Ovary (tissue), 9 donors: ENCODE measurements around the gene KMT2D. TPM values are rescaled to one million over a fixed set of nuclear protein-coding genes. Genes with fewer than 3 reads are reported as not detected.
A peak's percentile ranks its signal among the peaks of the same experiment; 100 is the strongest.

Source experiments
- DNase-seq, 5 donors: peaks; one replicate each; pipeline ENCODE4 v3.0.0-alpha.2; 2019 to 2020
- H3K27ac ChIP-seq, 2 donors: fragments of 200-600 bp; one replicate each; pipeline versions ENCODE4 v1.5.1 to v1.8.0; 2019 to 2022
- H3K27me3 ChIP-seq: fragments of 200-600 bp; one replicate; pipeline ENCODE4 v1.8.0; 2022
- H3K36me3 ChIP-seq: fragments of 200-600 bp; sonication (generic); one replicate; pipeline ENCODE4 v1.5.1; 2019
- H3K4me1 ChIP-seq: one replicate; pipeline ENCODE4 v1.8.1; 2013; ENCODE audit warnings: mild to moderate bottlenecking, moderate library complexity; ENCODE audit not compliant: insufficient read depth
- H3K4me3 ChIP-seq: fragments of 200-600 bp; sonication (generic); one replicate; pipeline ENCODE4 v1.5.1; 2017
- H3K9me3 ChIP-seq, 2 donors: fragments of 200-600 bp in 1 of 2; sonication (generic) in 1 of 2; one replicate each; pipeline versions ENCODE4 v1.5.1 to v1.8.1; 2013 to 2019; ENCODE audit warnings: mild to moderate bottlenecking in 1 of 2, moderate library complexity in 1 of 2
- EP300 ChIP-seq: sonication (generic); formaldehyde crosslinking; IDR thresholded peaks from one replicate; pipeline ENCODE4 v1.6.1; 2017; ENCODE audit warnings: antibody characterized with exemption
- POLR2A ChIP-seq: fragments of 450-650 bp; IDR thresholded peaks from one replicate; pipeline ENCODE4 v1.6.1; 2017; ENCODE audit warnings: antibody characterized with exemption, mild to moderate bottlenecking, moderate library complexity
- whole genome bisulfite sequencing, 3 donors: extraction: QIAGEN DNeasy Blood & Tissue Kit in 1 of 3; methylation state at CpG; one replicate each; pipeline versions ENCODE4 v1.1.5 to v1.1.7; 2013 to 2017; 5-methylcytosine and 5-hydroxymethylcytosine counted together
- intact Hi-C, 4 donors: fragments of 100-400 bp; cut with DNase I; formaldehyde crosslinking; loops; one replicate each; pipeline versions ENCODE4 v1.11.0 to v1.15.1; 2022 to 2023
- polyA plus RNA-seq, 2 donors: library from polyadenylated mRNA; stranded (reverse); fragments of 200-250 nt in 1 of 2; fragments of 350-450 nt in 1 of 2; fragmentation: Illumina TruSeq in 1 of 2; extraction: RNeasy Lipid Tissue Mini Kit (QIAGEN cat#74804) in 1 of 2; gene quantifications; one replicate each; pipeline ENCODE4 v1.2.3, GENCODE V29; 2013 to 2014
- total RNA-seq, 7 donors: library from RNA; depleted of rRNA in 2 of 7; stranded (reverse); fragments of >200 nt in 2 of 7; fragmentation: NEBNext Ultra II Directional in 3 of 7; extraction: Animal tissue kit (Norgen Biotek cat#: 25700) in 3 of 7; gene quantifications; one replicate each; pipeline versions ENCODE4 v1.1.0 to v1.2.4, GENCODE V29; 2016 to 2023
- TF ChIP-seq, protein P1 (sequence below), 3 donors: fragments of 450-650 bp in 2 of 3; fragments of 200-600 bp in 1 of 3; IDR thresholded peaks; one replicate each; pipeline versions ENCODE4 v1.5.1 to v1.8.0; 2016 to 2022; ENCODE audit warnings: antibody characterized with exemption in 3 of 3, mild to moderate bottlenecking in 1 of 3
- donor health status: DM: no; HTN: no; CAD: no; lungs with moderate emphysema.
- donor health status: DM: no; HTN: no; CAD: no.
- donor health status: Bipolar disorder and iron deficiency.
- donor health status: DM: yes; HTN: yes; CAD: no.
- donor health status: DM: no; HTN: no; CAD: no.
- donor health status: DM: yes; HTN: yes; CAD: no.

KMT2D gene
- total and polyA plus RNA-seq, 9 donors = 28.3 to 97.0 (median 77.8) TPM

GRCh38 chr12:49036029-49036428 is 24.6 kb downstream of the KMT2D start:
- Histone ChIP-seq H3K4me1 (no peaks in the 10 kb centered on the region), H3K9me3 (no peaks in the 10 kb centered on the region), H3K36me3 (no peaks in the 10 kb centered on the region), H3K27ac (no peak overlapping the region), H3K4me3 (no peak overlapping the region), H3K27me3 (no peaks in the 10 kb centered on the region)
- DNase-seq = no peak
- intact Hi-C loops = no loop called here
- TF ChIP-seq, protein P1, sequence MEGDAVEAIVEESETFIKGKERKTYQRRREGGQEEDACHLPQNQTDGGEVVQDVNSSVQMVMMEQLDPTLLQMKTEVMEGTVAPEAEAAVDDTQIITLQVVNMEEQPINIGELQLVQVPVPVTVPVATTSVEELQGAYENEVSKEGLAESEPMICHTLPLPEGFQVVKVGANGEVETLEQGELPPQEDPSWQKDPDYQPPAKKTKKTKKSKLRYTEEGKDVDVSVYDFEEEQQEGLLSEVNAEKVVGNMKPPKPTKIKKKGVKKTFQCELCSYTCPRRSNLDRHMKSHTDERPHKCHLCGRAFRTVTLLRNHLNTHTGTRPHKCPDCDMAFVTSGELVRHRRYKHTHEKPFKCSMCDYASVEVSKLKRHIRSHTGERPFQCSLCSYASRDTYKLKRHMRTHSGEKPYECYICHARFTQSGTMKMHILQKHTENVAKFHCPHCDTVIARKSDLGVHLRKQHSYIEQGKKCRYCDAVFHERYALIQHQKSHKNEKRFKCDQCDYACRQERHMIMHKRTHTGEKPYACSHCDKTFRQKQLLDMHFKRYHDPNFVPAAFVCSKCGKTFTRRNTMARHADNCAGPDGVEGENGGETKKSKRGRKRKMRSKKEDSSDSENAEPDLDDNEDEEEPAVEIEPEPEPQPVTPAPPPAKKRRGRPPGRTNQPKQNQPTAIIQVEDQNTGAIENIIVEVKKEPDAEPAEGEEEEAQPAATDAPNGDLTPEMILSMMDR (IDR thresholded peaks at IDR 0.05) = no peak
- TF ChIP-seq EP300 = no peak
- 66 to 81% (median 70%) methylated on average over 4 of the region's 4 CpGs for WGBS, 3 donors

DNA sequence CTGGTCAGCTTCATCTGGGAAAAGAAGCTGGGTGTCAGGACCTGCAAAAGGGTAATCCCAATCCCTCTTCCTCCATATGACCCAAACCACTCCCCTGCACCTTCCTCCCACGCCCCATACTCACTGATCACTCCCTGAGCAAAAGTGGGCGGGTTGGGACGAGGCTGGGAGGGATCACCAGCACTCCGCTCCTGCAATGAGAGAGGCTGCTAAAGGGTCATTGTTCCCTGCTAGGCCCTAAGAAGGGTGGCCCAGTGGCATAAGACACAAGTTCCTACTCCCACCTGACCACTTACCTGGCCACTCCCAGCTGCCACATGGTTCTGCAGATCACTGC is 26.3 kb downstream of the KMT2D start:
- TF ChIP-seq EP300 (no peak), POLR2A (no peak)
- TF ChIP-seq, protein P1 (IDR thresholded peaks at IDR 0.05) = no peak
- intact Hi-C loops = no loop called here
- Histone ChIP-seq H3K9me3 (no peaks in the 10 kb centered on the region), H3K36me3 (no peaks in the 10 kb centered on the region), H3K27ac (no peak overlapping the region), H3K4me3 (no peak overlapping the region), H3K4me1 (no peaks in the 10 kb centered on the region), H3K27me3 (no peaks in the 10 kb centered on the region)
- DNase-seq = no peak
- WGBS, 3 donors = 45 to 65% (median 58%) methylated on average over 4 of the region's 4 CpGs

GRCh38 chr12:49033611-49034285 is 26.8 kb downstream of the KMT2D start:
- H3K27me3 ChIP-seq = no peaks in the 10 kb centered on the region
- no peak overlapping the region for H3K4me3 ChIP-seq
- no peaks in the 10 kb centered on the region for H3K4me1 ChIP-seq
- DNase-seq = peak in 3 of 5 donors; percentile 19 to 74 (median 25)
- WGBS, 3 donors = 29 to 32% (median 30%) methylated on average over 12 of the region's 12 CpGs
- no peaks in the 10 kb centered on the region for H3K36me3 ChIP-seq
- no peaks in the 10 kb centered on the region for H3K9me3 ChIP-seq
- intact Hi-C loops = no loop called here
- TF ChIP-seq, protein P1 (IDR thresholded peaks at IDR 0.05) = no peak
- TF ChIP-seq POLR2A = no peak
- TF ChIP-seq EP300 = no peak
- no peak overlapping the region for H3K27ac ChIP-seq

DNA sequence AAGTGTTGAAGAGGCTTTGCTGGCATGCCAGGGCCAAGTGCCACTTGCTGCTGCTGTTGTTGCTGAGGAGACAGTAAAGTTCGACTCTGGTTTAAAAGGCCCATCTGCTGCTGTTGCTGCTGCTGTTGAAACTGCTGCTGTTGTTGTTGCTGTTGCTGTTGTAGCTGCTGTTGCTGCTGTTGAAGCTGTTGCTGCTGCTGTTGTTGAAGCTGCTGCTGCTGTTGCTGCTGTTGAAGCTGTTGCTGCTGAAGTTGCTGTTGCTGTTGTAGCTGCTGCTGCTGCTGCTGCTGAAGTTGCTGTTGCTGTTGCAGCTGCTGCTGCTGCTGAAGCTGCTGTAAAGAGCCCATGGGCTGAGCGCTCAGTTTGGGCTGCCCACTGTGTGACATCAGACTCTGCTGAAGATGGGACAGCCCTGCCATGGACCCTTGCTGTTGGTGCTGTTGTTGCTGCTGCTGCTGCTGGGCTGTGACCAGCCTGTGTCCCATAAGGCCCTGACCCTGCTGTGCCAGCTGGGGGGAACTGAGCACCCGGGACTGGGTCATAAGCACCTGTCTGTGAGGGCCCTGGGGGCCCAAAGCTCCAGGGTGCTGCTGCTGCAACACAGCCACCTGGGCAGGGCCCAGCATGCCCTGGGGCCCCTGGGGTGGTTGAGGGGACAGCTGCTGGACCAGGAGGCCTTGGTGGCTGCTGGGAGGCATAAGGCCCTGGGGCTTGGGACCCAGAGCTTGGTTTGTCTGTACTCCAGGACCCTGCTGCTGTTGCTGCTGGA is 27.7 kb downstream of the KMT2D start:
- no peak for DNase-seq
- Histone ChIP-seq H3K4me3 (no peak overlapping the region), H3K4me1 (no peaks in the 10 kb centered on the region), H3K27ac (no peak overlapping the region), H3K9me3 (no peaks in the 10 kb centered on the region), H3K36me3 (no peaks in the 10 kb centered on the region), H3K27me3 (no peaks in the 10 kb centered on the region)
- WGBS, 3 donors = 69 to 72% (median 72%) methylated on average over 3 of the region's 3 CpGs
- intact Hi-C loops = no loop called here
- TF ChIP-seq EP300 (no peak), POLR2A (no peak)
- TF ChIP-seq, protein P1 (IDR thresholded peaks at IDR 0.05) = no peak
